ENCODE measurements around the gene UBL4B. TPM values are rescaled to one million over a fixed set of nuclear protein-coding genes. Genes with fewer than 3 reads are reported as not detected.

UBL4B gene
- polyA plus RNA-seq, result not detected in 3 replicates
- not detected for polyA plus RNA-seq (2011; ENCODE audit: low read depth)
- polyA plus RNA-seq (2011; cell fraction: cytosol; rRNA removed), result not detected in 2 replicates
- not detected in 2 replicates for polyA plus RNA-seq (2011; cell fraction: nucleus; rRNA removed)
- not detected in 2 replicates for polyA plus RNA-seq (2012; ENCODE audit: low replicate concordance)
- polyA minus RNA-seq, result not detected in 3 replicates
- not detected for polyA minus RNA-seq (2011; cell fraction: cytosol; rRNA and poly(A)+ RNA removed)
- polyA minus RNA-seq (2011; cell fraction: nucleus; rRNA and poly(A)+ RNA removed), result not detected in 2 replicates

GRCh38 chr1:110112143-110112542 is at the start of gene UBL4B:
Gene UBL4B, plus strand, starts transcription at chr1:110112443. Its CDS starts 92 bp downstream, at chr1:110112535.
- FAIRE-seq (no peak), DNase-seq (ENCODE audit: low read depth, low spot score) (no peak)
- no peak within 1 kb of the TSS for H3K9ac ChIP-seq (ENCODE audit: control insufficient read depth, extremely low read depth, insufficient read depth, low read length)
- H3K27me3 ChIP-seq (ENCODE audit: control insufficient read depth, extremely low read depth, insufficient read depth, low read length), result peaks cover 36% of the 10 kb centered on the region
- dilution Hi-C loops (cut with MboI; ENCODE audit: extremely low pct_ligation_motif_present, low sequenced_read_pairs), result no loop called here
- no peaks in the 10 kb centered on the region for H3K79me2 ChIP-seq (ENCODE audit: control insufficient read depth, insufficient read depth, low read length)
- no peak within 1 kb of the TSS for H3K27ac ChIP-seq (ENCODE audit: control insufficient read depth, insufficient read depth, low read length)
- no peak within 1 kb of the TSS for H3K4me2 ChIP-seq (ENCODE audit: control insufficient read depth, extremely low read depth, insufficient read depth, low read depth, low read length)
- no peaks in the 10 kb centered on the region for H3K9me1 ChIP-seq (ENCODE audit: control insufficient read depth, extremely low read depth, insufficient read depth, low read length)
- no peaks in the 10 kb centered on the region for H4K20me1 ChIP-seq (ENCODE audit: control insufficient read depth, extremely low read depth, insufficient read depth, low read length)
- H3K9me3 ChIP-seq (ENCODE audit: control insufficient read depth, low read depth, low read length), result no peaks in the 10 kb centered on the region
- no peaks in the 10 kb centered on the region for H3K36me3 ChIP-seq (ENCODE audit: control insufficient read depth in 2 of 2, extremely low read depth in 1 of 2, insufficient read depth in 2 of 2, low read length in 2 of 2)
- no peaks in the 10 kb centered on the region for H3K4me1 ChIP-seq (ENCODE audit: control insufficient read depth, extremely low read depth, insufficient read depth, low read length)
- TF ChIP-seq CTCF (optimal IDR thresholded peaks at IDR 0.05 in 1 of 3, IDR thresholded peaks at IDR 0.05 in 1 of 3, conservative IDR thresholded peaks at IDR 0.05 in 1 of 3; ENCODE audit: extremely low read depth in 1 of 3, insufficient read depth in 2 of 3, low read length in 3 of 3) (no peak), EZH2 (IDR thresholded peaks at IDR 0.05; ENCODE audit: low read length) (no peak)
- H3K4me3 ChIP-seq (ENCODE audit: control insufficient read depth in 2 of 3, extremely low read depth in 1 of 3, insufficient read depth in 2 of 3, low read depth in 1 of 3, low read length in 3 of 3), result no peak within 1 kb of the TSS
- no peak within 1 kb of the TSS for H2AFZ ChIP-seq (ENCODE audit: control insufficient read depth, low read length)

- Histone ChIP-seq H3K79me2 (ENCODE audit: control insufficient read depth, insufficient read depth, low read length) (no peaks in the 10 kb centered on the region), H3K9me3 (ENCODE audit: control insufficient read depth, low read depth, low read length) (no peaks in the 10 kb centered on the region), H3K9me1 (ENCODE audit: control insufficient read depth, extremely low read depth, insufficient read depth, low read length) (peaks cover under 1% of the 10 kb centered on the region), H3K27ac (ENCODE audit: control insufficient read depth, insufficient read depth, low read length) (no peak overlapping the region), H3K4me3 (ENCODE audit: control insufficient read depth in 2 of 3, extremely low read depth in 1 of 3, insufficient read depth in 2 of 3, low read depth in 1 of 3, low read length in 3 of 3) (no peak overlapping the region), H3K4me2 (ENCODE audit: control insufficient read depth, extremely low read depth, insufficient read depth, low read depth, low read length) (no peak overlapping the region), H3K9ac (ENCODE audit: control insufficient read depth, extremely low read depth, insufficient read depth, low read length) (no peak overlapping the region), H3K27me3 (ENCODE audit: control insufficient read depth, extremely low read depth, insufficient read depth, low read length) (peaks cover 12% of the 10 kb centered on the region), H3K4me1 (ENCODE audit: control insufficient read depth, extremely low read depth, insufficient read depth, low read length) (peaks cover under 1% of the 10 kb centered on the region), H2AFZ (ENCODE audit: control insufficient read depth, low read length) (no peak overlapping the region), H4K20me1 (ENCODE audit: control insufficient read depth, extremely low read depth, insufficient read depth, low read length) (no peaks in the 10 kb centered on the region), H3K36me3 (ENCODE audit: control insufficient read depth in 2 of 2, extremely low read depth in 1 of 2, insufficient read depth in 2 of 2, low read length in 2 of 2) (peaks cover 8 to 17% of the 10 kb centered on the region in 2 experiments)
- FAIRE-seq (no peak), DNase-seq (ENCODE audit: low read depth, low spot score) (no peak)
- dilution Hi-C loops (cut with MboI; ENCODE audit: extremely low pct_ligation_motif_present, low sequenced_read_pairs), result no loop called here
- TF ChIP-seq EZH2 (IDR thresholded peaks at IDR 0.05; ENCODE audit: low read length) (no peak), CTCF (optimal IDR thresholded peaks at IDR 0.05 in 1 of 3, IDR thresholded peaks at IDR 0.05 in 1 of 3, conservative IDR thresholded peaks at IDR 0.05 in 1 of 3; ENCODE audit: extremely low read depth in 1 of 3, insufficient read depth in 2 of 3, low read length in 3 of 3) (no peak)
Observed at GRCh38 chr1:110062612-110063011, 49.6 kb upstream of the UBL4B start.

All from keratinocyte (primary cell).